ENCODE data around the gene TP53I11.

Gene TP53I11

GRCh38 chr11:44939673-44940395, 10.8 kb downstream of the TP53I11 start:
- no peak for DNase-seq (ENCODE audit: low read depth)

- DNase-seq (ENCODE audit: low read depth): no peak
Measured at GRCh38 chr11:44938066-44938691, 12.5 kb downstream of the TP53I11 start.

GRCh38 chr11:44936951-44937543, 13.6 kb downstream of the TP53I11 start:
- DNase-seq (ENCODE audit: low read depth): no peak

- DNase-seq (ENCODE audit: low read depth): peak; percentile 21
Measured at GRCh38 chr11:44936525-44936924, 14.2 kb downstream of the TP53I11 start.

- no peak for DNase-seq (ENCODE audit: low read depth)
Measured at GRCh38 chr11:44934735-44935250, 15.9 kb downstream of the TP53I11 start.

- no peak for DNase-seq (ENCODE audit: low read depth)
Measured at GRCh38 chr11:44934110-44934509, 16.6 kb downstream of the TP53I11 start.

- DNase-seq (ENCODE audit: low read depth): no peak
Measured at GRCh38 chr11:44931466-44931865, 19.2 kb downstream of the TP53I11 start.

- no peak for DNase-seq (ENCODE audit: low read depth)
Measured at GRCh38 chr11:44930588-44931302, 19.9 kb downstream of the TP53I11 start.

GRCh38 chr11:44928816-44929215, 21.9 kb downstream of the TP53I11 start:
- DNase-seq (ENCODE audit: low read depth): no peak

- no peak for DNase-seq (ENCODE audit: low read depth)
Measured at GRCh38 chr11:44928144-44928543, 22.5 kb downstream of the TP53I11 start.

- DNase-seq (ENCODE audit: low read depth): peak; percentile 12
Measured at GRCh38 chr11:44927174-44927661, 23.5 kb downstream of the TP53I11 start.

GRCh38 chr11:44926036-44926435, 24.6 kb downstream of the TP53I11 start:
- no peak for DNase-seq (ENCODE audit: low read depth)

- no peak for DNase-seq (ENCODE audit: low read depth)
Measured at GRCh38 chr11:44923806-44924205, 26.9 kb downstream of the TP53I11 start.

- no peak for DNase-seq (ENCODE audit: low read depth)
Measured at GRCh38 chr11:44923115-44923514, 27.6 kb downstream of the TP53I11 start.

GRCh38 chr11:44920451-44920850, 30.2 kb downstream of the TP53I11 start:
- DNase-seq (ENCODE audit: low read depth): no peak

GRCh38 chr11:44917741-44918140, 32.9 kb downstream of the TP53I11 start:
- no peak for DNase-seq (ENCODE audit: low read depth)

- no peak for DNase-seq (ENCODE audit: low read depth)
Measured at GRCh38 chr11:44916801-44917385, 33.8 kb downstream of the TP53I11 start.

GRCh38 chr11:44916331-44916730, 34.4 kb downstream of the TP53I11 start:
- DNase-seq (ENCODE audit: low read depth): no peak

- DNase-seq (ENCODE audit: low read depth): no peak
Measured at GRCh38 chr11:44915621-44916020, 35.1 kb downstream of the TP53I11 start.

GRCh38 chr11:44915004-44915403, 35.7 kb downstream of the TP53I11 start:
- no peak for DNase-seq (ENCODE audit: low read depth)

GRCh38 chr11:44914105-44914504, 36.6 kb downstream of the TP53I11 start:
- no peak for DNase-seq (ENCODE audit: low read depth)

- no peak for DNase-seq (ENCODE audit: low read depth)
Measured at GRCh38 chr11:44913502-44913901, 37.2 kb downstream of the TP53I11 start.

All from GM04503 (cell line).